Measurements from ENCODE around the gene CNTNAP1.
"Not testable (repeated sequence)": the region's sequence is repeated elsewhere in the genome, so short reads cannot be mapped to it uniquely, and the experiment has no call there.

CNTNAP1 gene

GRCh38 chr17:42686520-42687128 lies 4.3 kb downstream of the CNTNAP1 start:
- no peak for DNase-seq

- DNase-seq = no peak
Observed at GRCh38 chr17:42687707-42688320, 5.5 kb downstream of the CNTNAP1 start.

- no peak for DNase-seq
Observed at GRCh38 chr17:42690596-42690995, 8.3 kb downstream of the CNTNAP1 start.

DNA sequence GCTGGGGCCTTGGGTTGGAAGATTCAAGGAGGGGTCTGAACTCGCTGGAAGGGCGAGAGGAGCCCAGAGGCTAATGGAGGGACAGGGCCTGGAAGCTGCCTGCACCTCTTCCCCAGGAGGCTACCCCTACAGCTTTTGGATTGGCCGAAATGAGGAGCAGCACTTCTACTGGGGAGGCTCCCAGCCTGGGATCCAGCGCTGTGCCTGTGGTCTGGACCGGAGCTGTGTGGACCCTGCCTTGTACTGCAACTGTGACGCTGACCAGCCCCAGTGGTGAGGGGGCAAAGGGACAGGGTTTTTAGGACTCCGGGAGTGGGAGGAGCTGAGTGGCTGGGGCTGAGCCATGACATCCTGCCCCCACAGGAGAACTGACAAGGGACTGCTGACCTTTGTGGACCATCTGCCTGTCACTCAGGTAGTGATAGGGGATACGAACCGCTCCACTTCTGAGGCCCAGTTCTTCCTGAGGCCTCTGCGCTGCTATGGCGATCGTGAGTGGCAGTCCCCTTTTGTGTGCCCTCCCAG lies 8.8 kb downstream of the CNTNAP1 start:
- no peak for DNase-seq

DNA sequence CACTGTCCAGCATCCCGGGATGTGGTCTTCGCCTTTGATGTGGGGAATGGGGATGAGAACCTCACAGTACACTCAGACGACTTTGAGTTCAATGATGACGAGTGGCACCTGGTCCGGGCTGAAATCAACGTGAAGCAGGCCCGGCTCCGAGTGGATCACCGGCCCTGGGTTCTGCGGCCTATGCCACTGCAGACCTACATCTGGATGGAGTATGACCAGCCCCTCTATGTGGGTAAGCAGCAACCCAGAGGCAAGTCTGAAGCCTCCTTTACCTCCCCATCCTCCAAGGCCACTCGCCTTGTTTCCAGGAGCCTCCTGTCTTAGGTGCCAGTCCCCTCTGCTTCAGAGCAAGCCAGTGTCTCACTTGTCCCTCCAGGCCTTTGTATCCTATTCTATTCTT lies 10.2 kb downstream of the CNTNAP1 start:
- DNase-seq = no peak

- DNase-seq = no peak
Observed at GRCh38 chr17:42694524-42694923, 12.2 kb downstream of the CNTNAP1 start.

GRCh38 chr17:42695500-42695899 lies 13.2 kb downstream of the CNTNAP1 start:
- DNase-seq = no peak

GRCh38 chr17:42697108-42697811 lies 14.9 kb downstream of the CNTNAP1 start:
- DNase-seq = no peak

DNA sequence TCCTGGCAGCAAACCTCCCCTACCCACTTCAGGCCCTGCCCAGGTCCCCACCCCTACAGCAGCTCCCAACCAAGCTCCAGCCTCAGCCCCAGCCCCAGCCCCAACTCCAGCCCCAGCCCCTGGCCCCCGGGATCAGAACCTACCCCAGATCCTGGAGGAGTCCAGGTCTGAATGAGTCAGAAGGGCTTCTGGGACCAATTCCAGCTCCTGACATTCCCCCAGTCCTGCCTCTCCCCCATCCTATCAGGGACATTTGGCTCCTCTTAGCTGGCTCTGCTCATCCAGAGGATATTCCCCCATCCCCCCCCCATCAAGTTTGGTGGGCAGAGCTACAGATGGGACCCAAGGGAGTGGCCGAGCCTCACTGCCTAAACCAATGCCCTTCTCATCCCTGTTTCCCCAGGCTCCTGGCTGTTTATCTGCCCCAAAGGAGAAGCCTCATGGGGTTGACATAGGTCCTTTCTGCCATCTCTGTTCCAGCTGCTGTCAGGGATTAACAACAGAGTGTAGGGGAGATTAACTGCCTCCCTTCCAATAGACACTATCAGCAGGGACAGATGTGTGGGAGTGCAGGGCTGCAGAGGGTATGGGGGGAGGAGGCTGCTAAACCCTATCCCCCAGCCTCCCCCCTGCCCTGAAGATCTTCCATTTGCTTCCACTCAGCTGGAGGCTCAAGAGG lies 16.5 kb downstream of the CNTNAP1 start:
- no peak for DNase-seq

- DNase-seq = no peak
Observed at GRCh38 chr17:42699415-42699740, 17.0 kb downstream of the CNTNAP1 start.

- no peak for DNase-seq
Observed at GRCh38 chr17:42700586-42701289, 18.4 kb downstream of the CNTNAP1 start.

DNA sequence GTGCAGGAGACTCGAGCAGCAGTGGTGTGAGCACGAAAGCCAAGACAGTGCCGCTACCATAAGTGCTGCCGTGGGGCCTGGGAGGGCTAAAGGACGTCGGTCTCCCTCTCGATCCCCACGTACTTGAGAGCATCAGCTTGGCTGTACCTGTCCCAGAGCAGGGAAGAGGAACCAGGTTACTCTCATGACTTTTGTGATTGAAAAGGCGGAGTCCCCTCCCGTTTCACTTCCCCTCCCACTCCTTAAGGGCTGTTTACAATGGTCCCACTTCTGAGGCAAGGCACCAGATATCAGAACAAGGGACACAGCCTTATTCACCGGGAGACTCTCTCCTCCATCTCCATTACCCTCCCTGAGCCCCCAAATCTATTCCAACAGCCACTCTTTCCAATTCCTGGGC lies 20.1 kb downstream of the CNTNAP1 start:
- DNase-seq = no peak

DNA sequence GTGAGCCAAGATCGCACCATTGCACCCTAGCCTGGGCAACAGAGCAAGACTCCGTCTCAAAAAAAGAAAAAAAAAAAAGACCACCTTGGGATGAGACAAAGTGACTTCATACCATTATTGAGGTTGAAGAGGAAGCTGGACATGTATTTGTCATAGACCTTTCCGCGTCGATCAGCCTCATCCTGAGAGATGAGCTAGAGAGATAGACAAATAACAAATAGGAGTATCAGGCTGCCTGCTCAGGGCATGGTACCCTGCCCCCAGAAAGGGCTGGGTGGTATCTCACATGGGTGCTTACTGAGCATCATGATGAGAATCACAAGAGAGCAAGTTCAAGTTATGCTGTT lies 22.1 kb downstream of the CNTNAP1 start:
- no peak for DNase-seq

DNA sequence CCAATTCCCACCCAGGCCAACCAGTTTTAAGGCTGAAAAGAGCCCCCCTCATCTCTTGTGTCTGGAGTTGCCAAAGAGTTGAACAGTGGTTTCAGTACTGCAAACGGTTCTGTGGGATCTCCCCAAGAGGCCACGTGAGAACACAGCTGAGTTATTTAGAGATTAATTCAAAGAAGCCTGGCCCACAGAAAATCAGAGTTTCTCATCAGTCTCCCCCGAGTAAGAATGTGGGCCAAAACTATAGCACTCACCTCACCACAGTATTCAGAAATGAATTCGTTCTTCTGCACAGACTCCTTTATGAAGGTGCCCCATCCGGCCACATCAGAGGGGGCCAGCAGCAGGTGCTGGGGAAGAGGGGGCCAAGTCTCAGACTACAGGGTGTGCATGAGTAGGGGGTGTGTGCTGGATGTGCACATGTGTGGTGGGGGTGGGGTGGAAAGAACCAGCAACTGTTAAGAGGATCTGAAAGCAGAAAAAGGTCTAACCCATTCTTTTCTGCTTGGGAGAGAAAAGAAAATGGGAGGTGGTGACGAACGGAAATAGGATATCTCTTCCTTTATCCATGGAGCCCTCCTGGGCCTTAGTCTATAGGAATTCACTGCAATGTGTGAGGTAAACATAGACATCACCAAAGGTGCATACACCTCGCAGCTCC lies 22.6 kb downstream of the CNTNAP1 start:
- no peak for DNase-seq

GRCh38 chr17:42706732-42707131 lies 24.4 kb downstream of the CNTNAP1 start:
- no peak for DNase-seq

DNA sequence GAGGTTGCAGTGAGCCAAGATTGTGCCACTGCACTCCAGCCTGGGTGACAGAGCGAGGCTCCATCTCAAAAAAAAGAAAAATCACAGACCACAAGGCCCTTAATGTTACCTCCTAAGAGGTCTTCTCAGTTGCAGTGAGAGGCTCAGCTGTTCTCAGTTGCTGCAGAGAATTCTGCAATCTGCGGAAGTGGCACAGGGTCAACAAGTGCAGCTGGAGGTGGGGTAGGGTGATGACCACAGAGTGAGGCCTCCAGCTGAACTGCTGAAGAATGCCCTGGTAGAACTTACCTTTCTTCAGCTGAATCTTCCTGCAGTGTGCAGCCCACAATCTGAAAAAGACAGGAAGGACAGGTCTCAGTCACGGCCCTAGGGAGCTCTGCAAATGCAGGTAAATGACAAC lies 26.3 kb downstream of the CNTNAP1 start:
- no peak for DNase-seq

GRCh38 chr17:42709561-42709960 lies 27.2 kb downstream of the CNTNAP1 start:
- DNase-seq = no peak

DNA sequence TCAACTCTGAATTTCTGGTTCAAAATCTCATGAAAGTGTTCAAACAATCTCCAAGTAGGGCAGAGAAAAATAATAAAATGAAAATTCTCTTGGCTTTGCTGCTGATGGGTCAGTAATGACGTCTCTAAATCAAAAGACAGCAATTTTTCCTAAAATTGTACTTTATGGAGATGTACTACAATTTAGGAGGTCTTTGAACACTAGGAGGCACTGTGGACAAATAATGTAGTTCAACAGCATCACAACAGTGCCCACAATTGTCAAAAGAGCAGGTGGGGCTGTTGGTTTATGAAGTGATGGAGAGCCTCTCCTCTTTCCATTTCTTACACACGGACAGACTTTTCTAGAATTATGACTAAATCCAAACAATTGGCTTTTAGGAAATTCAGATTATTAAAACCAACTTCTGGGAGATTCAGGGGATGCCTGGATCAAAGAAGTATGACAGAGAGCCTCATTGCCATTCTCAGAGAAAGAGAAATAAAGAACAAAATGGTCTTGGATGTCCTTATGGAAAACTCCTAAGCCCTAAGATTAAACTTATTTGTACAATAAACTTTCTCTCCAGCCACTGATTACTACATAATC lies 38.8 kb downstream of the CNTNAP1 start:
- DNase-seq = peak; percentile 80

GRCh38 chr17:42723636-42724035 lies 41.3 kb downstream of the CNTNAP1 start:
- DNase-seq = no peak

GRCh38 chr17:42725143-42725542 lies 42.8 kb downstream of the CNTNAP1 start:
- DNase-seq = no peak

GRCh38 chr17:42740699-42741098 lies 58.4 kb downstream of the CNTNAP1 start:
- DNase-seq = no peak

DNA sequence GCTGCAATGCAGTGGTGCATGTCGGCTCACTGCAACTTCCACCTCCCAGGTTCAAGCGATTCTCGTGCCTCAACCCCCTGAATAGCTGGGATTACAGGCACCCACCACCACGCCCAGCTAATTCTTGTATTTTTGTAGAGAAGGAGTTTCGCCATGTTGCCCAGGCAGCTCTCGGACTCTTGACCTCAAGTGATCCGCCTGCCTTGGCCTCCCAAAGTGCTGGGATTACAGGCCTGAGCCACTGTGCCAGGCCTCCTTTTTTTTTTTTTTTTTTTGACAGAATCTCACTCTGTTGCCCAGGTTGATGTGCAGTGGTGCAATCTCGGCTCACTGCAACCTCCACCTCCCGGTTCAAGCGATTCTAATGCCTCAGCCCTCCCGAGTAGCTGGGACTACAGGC lies 60.6 kb downstream of the CNTNAP1 start:
- not testable (repeated sequence) for DNase-seq

Data from NCI-H146 (cell line).